Smooth muscle cell of bladder (primary cell): ENCODE results near the gene GAGE12F. TPM values are rescaled to one million over a fixed set of nuclear protein-coding genes. Genes with fewer than 3 reads are reported as not detected.

Experiments
- total RNA-seq: library from RNA; depleted of rRNA; stranded (reverse); fragments of >200 nt; gene quantifications from 2 replicates; pipeline ENCODE4 v1.2.3, GENCODE V29; 2014

GAGE12F gene
- not detected in 2 replicates for total RNA-seq

GRCh38 chrX:49560542-49560941 is at the start of gene GAGE12F:
Gene GAGE12F (plus strand): TSS chrX:49560842. CDS start chrX:49561997, 1,155 bp downstream.

GRCh38 chrX:49531877-49532276 is 28.8 kb upstream of the GAGE12F start, which contains the start of gene GAGE12C:
Gene GAGE12C (plus strand): TSS chrX:49532177. CDS start chrX:49533332, 1,155 bp downstream.

GRCh38 chrX:49541433-49541832 is 19.2 kb upstream of the GAGE12F start, which contains the start of gene GAGE12D:
Gene GAGE12D (plus strand): TSS chrX:49541733. CDS start chrX:49542888, 1,155 bp downstream.

GRCh38 chrX:49550989-49551388 is 9.7 kb upstream of the GAGE12F start, which contains the start of gene GAGE12E:
Gene GAGE12E (plus strand): TSS chrX:49551289. CDS start chrX:49552444, 1,155 bp downstream.

DNA sequence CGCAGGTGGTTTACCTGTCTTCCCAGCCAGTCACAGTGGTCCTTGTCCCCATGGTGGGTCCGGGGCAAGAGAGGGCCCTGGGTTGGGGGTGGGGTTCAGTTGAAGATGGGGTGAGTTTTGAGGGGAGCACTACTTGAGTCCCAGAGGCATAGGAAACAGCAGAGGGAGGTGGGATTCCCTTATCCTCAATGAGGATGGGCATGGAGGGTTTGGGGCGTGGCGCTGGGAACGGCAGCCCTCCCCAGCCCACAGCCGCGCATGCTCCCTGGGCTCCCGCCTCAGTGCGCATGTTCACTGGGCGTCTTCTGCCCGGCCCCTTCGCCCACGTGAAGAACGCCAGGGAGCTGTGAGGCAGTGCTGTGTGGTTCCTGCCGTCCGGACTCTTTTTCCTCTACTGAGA is 9.5 kb downstream of the GAGE12F start, which contains the start of gene GAGE12G:
TSS of gene GAGE12G (plus strand) at position 301 of the 400 bp plus-strand sequence. CDS start 1,155 bp downstream, outside the sequence.

DNA sequence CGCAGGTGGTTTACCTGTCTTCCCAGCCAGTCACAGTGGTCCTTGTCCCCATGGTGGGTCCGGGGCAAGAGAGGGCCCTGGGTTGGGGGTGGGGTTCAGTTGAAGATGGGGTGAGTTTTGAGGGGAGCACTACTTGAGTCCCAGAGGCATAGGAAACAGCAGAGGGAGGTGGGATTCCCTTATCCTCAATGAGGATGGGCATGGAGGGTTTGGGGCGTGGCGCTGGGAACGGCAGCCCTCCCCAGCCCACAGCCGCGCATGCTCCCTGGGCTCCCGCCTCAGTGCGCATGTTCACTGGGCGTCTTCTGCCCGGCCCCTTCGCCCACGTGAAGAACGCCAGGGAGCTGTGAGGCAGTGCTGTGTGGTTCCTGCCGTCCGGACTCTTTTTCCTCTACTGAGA is 19.0 kb downstream of the GAGE12F start, which contains the start of gene GAGE12H:
TSS of gene GAGE12H (plus strand) at position 301 of the 400 bp plus-strand sequence. CDS start 1,155 bp downstream, outside the sequence.

DNA sequence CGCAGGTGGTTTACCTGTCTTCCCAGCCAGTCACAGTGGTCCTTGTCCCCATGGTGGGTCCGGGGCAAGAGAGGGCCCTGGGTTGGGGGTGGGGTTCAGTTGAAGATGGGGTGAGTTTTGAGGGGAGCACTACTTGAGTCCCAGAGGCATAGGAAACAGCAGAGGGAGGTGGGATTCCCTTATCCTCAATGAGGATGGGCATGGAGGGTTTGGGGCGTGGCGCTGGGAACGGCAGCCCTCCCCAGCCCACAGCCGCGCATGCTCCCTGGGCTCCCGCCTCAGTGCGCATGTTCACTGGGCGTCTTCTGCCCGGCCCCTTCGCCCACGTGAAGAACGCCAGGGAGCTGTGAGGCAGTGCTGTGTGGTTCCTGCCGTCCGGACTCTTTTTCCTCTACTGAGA is 28.6 kb downstream of the GAGE12F start, which contains the start of gene GAGE2A:
TSS of gene GAGE2A (plus strand) at position 301 of the 400 bp plus-strand sequence. CDS start 1,155 bp downstream, outside the sequence.

DNA sequence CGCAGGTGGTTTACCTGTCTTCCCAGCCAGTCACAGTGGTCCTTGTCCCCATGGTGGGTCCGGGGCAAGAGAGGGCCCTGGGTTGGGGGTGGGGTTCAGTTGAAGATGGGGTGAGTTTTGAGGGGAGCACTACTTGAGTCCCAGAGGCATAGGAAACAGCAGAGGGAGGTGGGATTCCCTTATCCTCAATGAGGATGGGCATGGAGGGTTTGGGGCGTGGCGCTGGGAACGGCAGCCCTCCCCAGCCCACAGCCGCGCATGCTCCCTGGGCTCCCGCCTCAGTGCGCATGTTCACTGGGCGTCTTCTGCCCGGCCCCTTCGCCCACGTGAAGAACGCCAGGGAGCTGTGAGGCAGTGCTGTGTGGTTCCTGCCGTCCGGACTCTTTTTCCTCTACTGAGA is 38.1 kb downstream of the GAGE12F start, which contains the start of gene GAGE1:
TSS of gene GAGE1 (plus strand) at position 301 of the 400 bp plus-strand sequence. CDS start 1,155 bp downstream, outside the sequence.

Other genes starting within 250 kb of the GAGE12F start
- gene GAGE12J, start 238.8 kb upstream of the GAGE12F start, total RNA-seq, result not detected in 2 replicates
- gene GAGE13, start 229.3 kb upstream of the GAGE12F start, total RNA-seq, result not detected in 2 replicates
- not detected in 2 replicates for gene GAGE12C, start 28.7 kb upstream of the GAGE12F start, total RNA-seq
- gene GAGE12D, start 19.1 kb upstream of the GAGE12F start, total RNA-seq, result not detected in 2 replicates
- not detected in 2 replicates for gene GAGE12E, start 9.6 kb upstream of the GAGE12F start, total RNA-seq
- gene GAGE12G, start 9.6 kb downstream of the GAGE12F start, total RNA-seq, result not detected in 2 replicates
- not detected in 2 replicates for gene GAGE12H, start 19.1 kb downstream of the GAGE12F start, total RNA-seq
- gene GAGE2A, start 28.7 kb downstream of the GAGE12F start, total RNA-seq, result not detected in 2 replicates
- under 0.01 TPM in 1 of 2 replicates, not detected in the other for gene GAGE1, start 38.2 kb downstream of the GAGE12F start, total RNA-seq
- not detected in 2 replicates for gene PAGE1, start 135.1 kb downstream of the GAGE12F start, total RNA-seq